ENCODE results near the gene KRTAP4-1.
"Not testable (repeated sequence)": the region's sequence is repeated elsewhere in the genome, so short reads cannot be mapped to it uniquely, and the experiment has no call there.

Gene KRTAP4-1

DNA sequence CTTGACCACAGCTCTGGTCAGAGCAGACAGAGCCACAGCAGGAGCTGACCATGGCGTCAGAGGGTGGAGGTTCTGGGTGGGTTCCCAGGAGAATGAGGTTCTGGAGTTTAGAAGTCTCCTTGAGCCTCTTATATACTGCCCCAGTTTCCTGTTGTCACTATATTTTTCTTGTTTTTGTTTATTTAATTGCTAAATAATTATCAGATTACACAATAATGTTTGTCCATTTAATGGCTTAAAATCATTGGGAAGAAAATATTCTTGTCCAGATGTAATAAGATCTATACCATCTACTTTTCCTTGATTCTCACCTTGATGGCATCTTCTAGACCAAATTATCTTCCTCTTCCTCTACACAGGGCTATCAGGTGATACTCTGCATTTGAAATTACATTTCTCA is 16.6 kb downstream of the KRTAP4-1 start, which contains the start of gene KRTAP4-3:
TSS of gene KRTAP4-3 (minus strand) at position 101 of the 400 bp plus-strand sequence. CDS start at position 52, 49 bp downstream.
- DNase-seq: no peak

DNA sequence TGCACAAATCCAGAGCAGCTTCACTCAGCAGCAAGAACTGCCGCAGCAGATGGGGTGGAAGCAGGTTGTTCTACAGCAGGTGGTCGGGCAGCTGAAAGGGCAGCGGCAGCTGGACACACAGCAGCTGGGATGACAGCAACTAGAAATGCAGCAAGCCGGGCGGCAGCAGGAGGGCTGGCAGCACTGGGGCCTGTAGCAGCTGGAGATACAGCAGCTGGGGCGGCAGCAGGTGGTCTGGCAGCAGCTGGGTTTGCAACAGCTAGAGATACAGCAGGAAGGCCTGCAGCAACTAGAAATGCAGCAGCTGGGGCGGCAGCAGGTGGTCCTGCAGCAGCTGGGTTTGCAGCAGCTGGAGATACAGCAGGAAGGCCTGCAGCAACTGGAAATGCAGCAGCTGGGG is 17.1 kb downstream of the KRTAP4-1 start:
- no peak for DNase-seq

DNA sequence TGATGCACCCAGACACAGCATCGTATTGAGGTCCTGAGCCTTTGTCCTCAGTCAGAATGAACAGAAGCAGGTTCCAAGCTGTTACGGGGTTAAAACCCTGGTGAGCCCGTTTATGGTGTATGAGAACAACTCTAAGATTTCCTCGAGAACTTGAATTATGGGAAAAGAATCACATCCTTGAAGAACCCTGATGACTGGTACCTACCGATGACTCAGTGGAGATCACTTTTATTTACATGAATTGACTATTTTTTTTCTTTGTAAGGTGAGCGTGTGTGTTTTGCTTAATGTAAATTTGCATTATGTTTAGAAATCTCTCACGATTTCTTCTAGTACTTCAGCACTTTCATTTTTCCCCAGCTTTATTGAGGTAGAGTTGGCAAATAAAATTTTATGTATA is 20.9 kb downstream of the KRTAP4-1 start:
- no peak for DNase-seq

DNA sequence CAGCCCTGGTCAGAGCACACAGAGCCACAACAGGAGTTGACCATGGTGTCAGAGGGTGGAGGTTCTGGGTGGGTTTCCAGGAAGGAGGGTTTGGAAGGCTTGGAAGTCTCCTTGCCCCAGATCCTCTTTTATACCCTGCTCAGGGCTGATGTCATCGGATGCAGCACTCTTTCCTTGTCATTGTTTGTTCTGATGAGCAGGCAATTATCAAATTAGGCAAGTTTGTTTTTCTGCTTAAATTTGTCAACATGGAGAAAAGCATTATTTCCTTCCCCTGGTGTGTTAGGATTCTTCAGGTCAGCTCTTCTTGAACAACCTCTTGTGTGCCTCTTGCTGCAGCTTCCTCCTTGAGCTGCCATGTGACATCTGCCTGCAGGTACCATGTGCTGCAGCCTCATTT is 24.1 kb downstream of the KRTAP4-1 start, which contains the start of gene KRTAP4-4:
TSS of gene KRTAP4-4 (minus strand) at position 101 of the 400 bp plus-strand sequence. CDS start at position 44, 57 bp downstream.
- DNase-seq: no peak

DNA sequence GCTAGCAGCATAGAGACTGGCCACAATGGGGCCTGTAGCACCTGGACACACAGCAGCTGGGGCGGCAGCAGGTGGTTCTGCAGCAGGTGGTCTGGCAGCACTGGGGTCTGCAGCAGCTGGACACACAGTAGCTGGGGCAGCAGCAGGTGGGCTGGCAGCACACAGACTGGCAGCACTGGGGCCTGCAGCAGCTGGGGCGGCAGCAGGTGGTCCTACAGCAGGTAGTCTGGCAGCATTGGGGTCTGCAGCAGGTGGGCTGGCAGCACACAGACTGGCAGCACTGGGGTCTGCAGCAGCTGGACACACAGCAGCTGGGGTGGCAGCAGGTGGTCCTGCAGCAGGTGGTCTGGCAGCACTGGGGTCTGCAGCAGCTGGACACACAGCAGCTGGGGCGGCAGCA is 24.5 kb downstream of the KRTAP4-1 start:
- DNase-seq: not testable (repeated sequence)

DNA sequence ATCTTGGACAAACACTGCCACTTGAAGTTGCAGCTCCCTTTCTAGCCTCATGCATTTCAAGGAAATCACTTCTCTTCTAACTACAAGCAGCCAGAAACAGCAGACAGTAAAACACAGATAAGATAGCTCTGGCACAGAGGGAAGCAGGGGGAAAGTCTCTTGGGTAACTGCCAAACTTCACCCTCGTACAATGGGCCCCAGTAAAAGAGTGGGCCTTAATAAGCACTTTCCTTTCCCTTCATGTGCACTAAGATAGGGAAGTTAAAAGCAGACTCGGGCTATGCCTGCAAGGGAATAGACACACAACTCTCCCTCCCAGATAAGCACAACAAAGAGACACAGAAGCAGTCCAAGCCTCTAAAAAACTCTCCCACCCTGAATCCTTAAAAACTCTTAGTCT is 30.9 kb downstream of the KRTAP4-1 start:
- DNase-seq: no peak

DNA sequence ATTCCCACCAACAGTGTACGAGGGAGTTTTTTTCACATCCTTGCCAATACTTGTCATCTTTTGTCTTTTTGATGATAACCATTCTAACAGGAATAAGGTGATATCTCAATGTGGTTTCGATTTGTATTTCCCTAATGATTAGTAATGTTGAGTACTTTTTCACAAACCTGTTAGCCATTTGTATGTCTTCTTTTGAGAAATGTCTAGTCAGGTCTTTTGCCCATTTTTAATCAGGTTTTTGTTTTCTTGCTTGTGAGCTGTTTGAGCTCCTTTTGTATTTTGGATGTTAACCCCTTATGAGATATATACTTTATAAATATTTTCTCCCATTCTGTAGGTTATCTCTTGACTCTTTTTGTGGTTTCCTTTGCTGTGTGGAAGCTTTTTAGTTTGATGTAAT is 33.2 kb downstream of the KRTAP4-1 start:
- no peak for DNase-seq

DNA sequence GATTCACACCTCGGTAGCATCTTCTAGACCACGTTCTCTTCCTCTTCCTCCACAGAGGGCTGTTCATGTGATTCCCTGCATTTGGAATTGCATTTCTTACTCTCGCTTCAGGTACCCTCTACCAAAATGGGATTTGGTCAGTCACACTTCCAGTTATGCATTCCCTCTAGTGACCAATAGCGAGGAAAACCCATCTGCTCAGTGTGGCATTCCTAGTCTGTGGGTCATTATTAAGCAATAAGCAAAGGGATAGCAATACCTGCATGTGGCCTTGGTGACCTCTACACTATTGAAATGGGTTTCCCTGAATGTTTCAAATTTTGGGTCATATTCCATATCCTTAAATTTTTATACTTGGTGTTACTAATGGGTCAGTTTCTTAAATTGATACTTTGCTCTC is 34.7 kb downstream of the KRTAP4-1 start:
- no peak for DNase-seq

DNA sequence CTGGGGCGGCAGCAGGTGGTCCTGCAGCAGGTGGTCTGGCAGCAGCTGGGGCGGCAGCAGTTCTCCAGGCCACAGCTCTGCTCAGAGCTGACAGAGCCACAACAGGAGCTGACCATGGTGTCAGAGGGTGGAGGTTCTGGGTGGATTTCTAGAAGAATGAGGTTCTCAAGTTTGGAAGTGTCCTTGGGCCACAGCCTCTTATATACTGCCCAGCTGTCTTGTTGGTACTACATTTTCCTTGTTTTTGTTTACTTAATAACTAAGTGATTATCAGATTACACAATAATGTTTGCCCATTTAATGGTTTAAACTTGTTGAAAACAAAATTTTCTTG is 35.1 kb downstream of the KRTAP4-1 start, which contains the start of gene KRTAP4-5:
TSS of gene KRTAP4-5 (minus strand) at position 174 of the 334 bp plus-strand sequence. CDS start at position 116, 58 bp downstream.
- DNase-seq: no peak

DNA sequence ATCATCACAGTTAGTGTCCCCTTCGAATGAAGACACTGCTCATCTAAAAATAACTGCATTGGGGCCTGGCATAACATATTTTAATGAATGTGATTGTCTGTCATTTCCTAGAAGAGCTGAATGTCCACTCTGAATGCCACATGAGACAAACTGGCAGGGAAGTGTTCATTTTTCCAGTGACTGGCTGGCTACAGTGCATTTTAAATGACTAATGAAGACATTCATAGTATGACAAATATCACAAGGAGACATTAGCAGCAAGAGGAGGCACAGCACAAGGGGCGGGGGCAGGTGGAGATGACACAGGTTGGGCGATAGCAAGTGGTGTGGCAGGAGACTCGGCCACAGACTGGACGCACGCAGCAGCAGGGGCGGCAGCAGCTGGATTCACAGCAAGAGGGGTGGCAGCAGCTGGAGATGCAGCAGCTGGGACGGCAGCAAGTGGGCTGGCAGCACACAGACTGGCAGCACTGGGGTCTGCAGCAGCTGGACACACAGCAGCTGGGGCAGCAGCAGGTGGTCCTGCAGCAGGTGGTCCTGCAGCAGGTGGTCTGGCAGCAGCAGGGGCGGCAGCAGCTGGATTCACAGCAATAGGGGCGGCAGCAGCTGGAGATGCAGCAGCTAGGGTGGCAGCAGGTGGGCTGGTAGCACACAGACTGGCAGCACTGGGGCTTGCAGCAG is 35.6 kb downstream of the KRTAP4-1 start:
- DNase-seq: not testable (repeated sequence)

DNA sequence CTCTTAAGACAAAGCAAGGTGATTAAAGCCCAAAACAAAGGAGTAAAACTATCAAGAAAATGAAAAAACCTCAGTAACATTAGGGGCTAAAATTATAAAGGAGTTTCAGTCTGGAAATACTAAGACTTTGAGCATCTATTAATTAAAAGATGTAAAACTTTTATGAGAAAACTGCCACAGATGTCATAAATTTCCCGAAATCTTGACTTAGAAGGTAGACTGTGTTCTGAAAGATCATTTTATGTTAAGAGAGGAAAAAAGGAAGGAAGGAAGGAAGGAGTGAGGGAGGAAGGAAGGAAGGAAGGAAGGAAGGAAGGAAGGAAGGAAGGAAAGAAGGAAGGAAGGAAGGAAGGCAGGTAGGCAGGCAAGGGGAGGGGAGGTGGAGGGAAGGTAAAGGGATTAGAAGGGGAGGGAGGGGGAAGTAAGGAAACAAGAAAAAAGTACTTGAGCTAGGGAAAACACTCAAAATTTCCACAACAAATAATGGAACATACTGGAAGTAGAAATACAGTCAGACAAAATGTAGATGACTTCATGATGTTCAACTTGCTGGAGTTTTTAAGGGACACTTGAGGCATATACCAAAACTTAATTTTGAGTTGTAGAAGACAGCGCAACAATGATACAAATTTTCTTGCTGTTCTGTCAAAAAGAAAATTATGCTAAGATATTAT is 37.0 kb downstream of the KRTAP4-1 start:
- DNase-seq: no peak

DNA sequence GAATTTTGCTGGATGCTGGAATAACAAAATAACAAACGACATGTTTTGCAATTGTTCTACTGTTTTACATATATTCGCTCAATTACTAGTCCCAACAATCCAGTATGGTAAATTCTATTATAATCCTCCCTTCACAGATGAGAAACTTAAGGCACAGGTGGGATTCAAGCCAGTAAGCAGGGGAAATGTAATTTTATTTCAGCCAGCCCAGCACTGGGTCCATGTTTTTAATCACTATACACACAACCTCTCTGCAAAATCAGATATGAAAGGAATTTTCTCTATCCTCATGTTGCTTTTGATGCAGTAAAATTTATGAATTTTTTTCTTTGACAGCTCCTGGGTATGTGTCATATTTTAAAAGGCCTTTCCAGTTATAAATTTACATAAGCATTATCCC is 39.5 kb downstream of the KRTAP4-1 start:
- DNase-seq: no peak

DNA sequence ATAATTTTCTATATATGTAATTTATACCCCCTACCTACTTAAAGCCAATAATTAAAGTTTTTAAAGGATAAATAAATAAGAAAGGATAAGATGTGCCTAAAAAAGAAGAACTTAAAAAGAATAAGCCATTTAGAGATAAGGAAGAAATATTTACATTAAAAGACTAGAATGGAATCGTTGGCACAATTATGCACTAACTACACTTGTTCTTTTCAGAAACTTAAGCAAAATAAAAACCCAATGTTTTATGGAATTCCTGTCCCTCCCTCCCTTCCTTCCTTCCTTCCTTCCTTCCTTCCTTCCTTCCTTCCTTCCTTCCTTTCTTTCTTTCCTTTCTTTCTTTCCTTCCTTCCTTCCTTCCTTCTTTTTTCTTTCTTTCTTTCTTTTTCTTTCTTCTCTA is 39.9 kb downstream of the KRTAP4-1 start:
- DNase-seq: no peak

DNA sequence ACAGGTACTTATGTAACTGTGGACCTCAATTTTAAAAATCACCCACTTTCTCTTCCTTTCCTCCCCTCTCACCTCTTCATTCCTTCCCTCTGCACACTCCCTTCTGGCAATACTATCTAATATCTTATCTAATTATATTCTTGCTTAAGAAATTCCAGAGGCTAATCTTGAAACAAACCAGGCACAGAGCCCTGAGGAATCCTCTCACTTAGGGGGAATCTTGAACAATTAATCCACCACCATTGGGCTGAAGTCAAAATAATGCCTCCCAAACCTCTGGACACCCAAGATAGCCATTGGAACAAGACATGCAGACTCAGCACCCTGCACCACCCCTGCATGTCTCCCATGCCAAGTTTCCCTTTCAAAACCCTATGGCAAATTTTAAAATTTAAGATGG is 43.4 kb downstream of the KRTAP4-1 start:
- DNase-seq: no peak

DNA sequence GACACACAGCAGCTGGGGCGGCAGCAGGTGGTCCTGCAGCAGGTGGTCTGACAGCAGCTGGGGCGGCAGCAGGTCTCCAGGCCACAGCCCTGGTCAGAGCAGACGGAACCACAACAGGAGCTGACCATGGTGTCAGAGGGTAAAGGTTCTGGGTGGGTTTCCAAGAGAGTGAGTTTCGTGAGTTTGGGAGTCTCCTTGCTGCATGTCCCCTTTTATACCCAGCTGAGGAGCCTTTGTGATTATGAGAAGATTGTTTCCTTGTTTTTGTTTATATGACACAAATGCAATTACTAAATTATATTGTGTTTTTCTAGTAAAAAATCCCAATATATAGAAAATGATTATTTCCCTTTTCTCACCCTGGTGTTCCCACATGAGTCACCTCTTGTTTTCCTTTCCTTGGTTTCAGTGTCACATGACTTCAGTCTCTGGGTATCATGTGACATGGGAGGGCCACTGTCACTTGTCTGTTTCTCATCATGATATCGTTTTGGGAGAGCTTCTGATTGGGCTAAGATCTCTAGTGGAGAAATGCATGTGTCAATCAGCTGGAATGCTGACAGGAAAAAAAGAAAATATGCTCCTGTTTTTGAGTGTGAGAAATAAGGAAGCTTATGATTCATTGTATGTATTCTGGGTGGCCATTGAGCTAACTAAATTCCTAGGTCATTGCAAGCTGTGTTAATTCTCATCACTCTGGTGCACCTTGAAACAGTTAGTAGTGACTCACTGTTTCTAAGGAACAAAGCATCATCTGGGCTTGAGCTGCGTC is 44.2 kb downstream of the KRTAP4-1 start, which contains the start of gene KRTAP4-6:
TSS of gene KRTAP4-6 (minus strand) at position 185 of the 772 bp plus-strand sequence. CDS start at position 128, 57 bp downstream.
- DNase-seq: no peak

DNA sequence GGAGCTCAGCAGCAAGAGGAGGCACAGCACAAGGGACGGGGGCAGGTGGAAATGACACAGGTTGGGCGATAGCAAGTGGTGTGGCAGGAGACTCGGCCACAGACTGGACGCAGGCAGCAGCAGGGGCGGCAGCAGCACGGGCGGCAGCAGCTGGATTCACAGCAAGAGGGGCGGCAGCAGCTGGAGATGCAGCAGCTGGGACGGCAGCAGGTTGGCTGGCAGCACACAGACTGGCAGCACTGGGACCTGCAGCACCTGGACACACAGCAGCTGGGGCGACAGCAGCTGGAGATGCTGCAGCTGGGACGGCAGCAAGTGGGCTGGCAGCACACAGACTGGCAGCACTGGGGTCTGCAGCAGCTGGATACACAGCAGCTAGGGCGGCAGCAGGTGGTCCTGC is 44.8 kb downstream of the KRTAP4-1 start:
- DNase-seq: not testable (repeated sequence)
